IMR-90 (cell line): ENCODE measurements around the gene DLK2. TPM values are rescaled to one million over a fixed set of nuclear protein-coding genes. Genes with fewer than 3 reads are reported as not detected.
A peak's percentile ranks its signal among the peaks of the same experiment; 100 is the strongest.

Source experiments
- ATAC-seq: fragments of 200-7000 bp; cut with Tn5 transposase; 2 replicates; pipeline ENCODE4 v1.9.1; 2020; ENCODE audit warnings: low read depth, mild to moderate bottlenecking, moderate library complexity
- BruUV-seq: library from RNA; stranded (reverse); fragments of 400-500 nt; replicated peaks from 2 replicates; lab custom pipeline; 2021; lab: Mats Ljungman, UMichigan
- CTCF ChIA-PET: fragments of 300-600 bp; formaldehyde crosslinking; extraction: SDS; loops from one replicate; lab custom pipeline; 2021; ENCODE audit warnings: antibody characterized with exemption; lab: Yijun Ruan, JAX
- POLR2A ChIA-PET: fragments of 300-600 bp; sonication (Branson Sonifier 250); formaldehyde crosslinking; loops from one replicate; lab custom pipeline; 2022; ENCODE audit warnings: antibody characterized with exemption; ENCODE audit not compliant: unreplicated experiment; lab: Charles Lee
- DNase-seq: peaks from one replicate; pipeline ENCODE4 v3.0.0; 2013
- H2AFZ ChIP-seq: replicated peaks from 2 replicates; pipeline ENCODE3; 2013; ENCODE audit warnings: low read length, mild to moderate bottlenecking; ENCODE audit not compliant: poor library complexity
- H2AK5ac ChIP-seq: 2 replicates; pipeline ENCODE4 v1.6.1; 2013; ENCODE audit warnings: low read depth, low read length, inconsistent platforms
- H2AK9ac ChIP-seq: replicated peaks from 2 replicates; pipeline ENCODE3; 2013; ENCODE audit warnings: mild to moderate bottlenecking, low read depth, low read length, moderate library complexity; ENCODE audit not compliant: poor library complexity
- H2BK120ac ChIP-seq: 2 replicates; pipeline ENCODE4 v1.6.1; 2013; ENCODE audit warnings: low read depth, low read length, inconsistent platforms
- H2BK15ac ChIP-seq: 3 replicates; pipeline ENCODE4 v1.6.1; 2013; ENCODE audit warnings: low read depth, low read length, inconsistent platforms
- H2BK20ac ChIP-seq: 2 replicates; pipeline ENCODE4 v1.6.1; 2013; ENCODE audit warnings: low read depth, mild to moderate bottlenecking, inconsistent platforms, low read length, moderate library complexity
- H2BK5ac ChIP-seq: 2 replicates; pipeline ENCODE4 v1.6.1; 2013; ENCODE audit warnings: mild to moderate bottlenecking, low read depth, low read length, inconsistent platforms; ENCODE audit not compliant: poor library complexity, severe bottlenecking
- H3K14ac ChIP-seq: replicated peaks from 2 replicates; pipeline ENCODE4 v1.6.1; 2013; ENCODE audit warnings: low read depth, low read length, inconsistent platforms
- H3K18ac ChIP-seq: 2 replicates; pipeline ENCODE4 v1.6.1; 2013; ENCODE audit warnings: low read depth, low read length, control low read depth
- H3K23ac ChIP-seq: 2 replicates; pipeline ENCODE4 v1.6.1; 2013; ENCODE audit warnings: low read depth, low read length, inconsistent platforms
- H3K27ac ChIP-seq: 2 replicates; pipeline ENCODE4 v1.5.1; 2013; ENCODE audit warnings: mild to moderate bottlenecking, control low read depth, low read length; ENCODE audit not compliant: insufficient read depth
- H3K27me3 ChIP-seq: 2 replicates; pipeline ENCODE4 v1.6.1; 2013; ENCODE audit warnings: low read length; ENCODE audit not compliant: control insufficient read depth, insufficient read depth
- H3K36me3 ChIP-seq: 2 replicates; pipeline ENCODE4 v1.6.1; 2013; ENCODE audit warnings: low read length, mixed read lengths; ENCODE audit not compliant: control insufficient read depth, insufficient read depth
- H3K4ac ChIP-seq: 2 replicates; pipeline ENCODE4 v1.6.1; 2013; ENCODE audit warnings: low read depth, low read length, inconsistent platforms
- H3K4me1 ChIP-seq: 2 replicates; pipeline ENCODE4 v1.6.1; 2013; ENCODE audit warnings: low read length, mixed read lengths; ENCODE audit not compliant: control insufficient read depth, insufficient read depth
- H3K4me2 ChIP-seq: 2 replicates; pipeline ENCODE4 v1.6.1; 2013; ENCODE audit warnings: low read depth, mild to moderate bottlenecking, control low read depth, low read length, moderate library complexity
- H3K4me3 ChIP-seq: 2 replicates; pipeline ENCODE4 v1.5.1; 2013; ENCODE audit warnings: low read depth, mild to moderate bottlenecking, control low read depth, low read length, moderate library complexity; ENCODE audit not compliant: insufficient read depth
- H3K56ac ChIP-seq: 2 replicates; pipeline ENCODE4 v1.6.1; 2013; ENCODE audit warnings: low read length, inconsistent platforms; ENCODE audit not compliant: insufficient read depth; ENCODE audit errors: extremely low read depth
- H3K79me1 ChIP-seq, 2 experiments: 2 replicates each; pipeline ENCODE4 v1.6.1; 2013; ENCODE audit warnings: low read length in 2 of 2, inconsistent platforms in 1 of 2, low read depth in 1 of 2
- H3K9ac ChIP-seq: 2 replicates; pipeline ENCODE4 v1.6.1; 2013; ENCODE audit warnings: low read depth, low read length, control low read depth
- H3K9me1 ChIP-seq: 2 replicates; pipeline ENCODE4 v1.6.1; 2013; ENCODE audit warnings: low read length, inconsistent platforms; ENCODE audit not compliant: insufficient read depth
- H3K9me3 ChIP-seq: 2 replicates; pipeline ENCODE4 v1.6.1; 2013; ENCODE audit warnings: low read length; ENCODE audit not compliant: control insufficient read depth, insufficient read depth
- H4K20me1 ChIP-seq: 2 replicates; pipeline ENCODE4 v1.6.1; 2013; ENCODE audit warnings: low read length, inconsistent platforms; ENCODE audit not compliant: insufficient read depth
- H4K5ac ChIP-seq: 2 replicates; pipeline ENCODE4 v1.6.1; 2013; ENCODE audit warnings: mild to moderate bottlenecking, low read depth, low read length, control low read depth
- H4K8ac ChIP-seq, 2 experiments: 2 replicates each; pipeline ENCODE4 v1.6.1; 2013; ENCODE audit warnings: low read depth in 2 of 2, low read length in 2 of 2, control low read depth in 1 of 2, inconsistent platforms in 1 of 2
- H4K91ac ChIP-seq: 2 replicates; pipeline ENCODE4 v1.6.1; 2013; ENCODE audit warnings: low read depth, low read length, inconsistent platforms; ENCODE audit not compliant: insufficient read depth
- BHLHE40 ChIP-seq: fragments of 150-350 bp; IDR thresholded peaks from 2 replicates; pipeline ENCODE4 v1.6.1; 2016; ENCODE audit warnings: mild to moderate bottlenecking, low read depth, low read length
- CHD1 ChIP-seq: IDR thresholded peaks from 2 replicates; pipeline ENCODE4 v1.6.1; 2012; ENCODE audit warnings: low read depth, low read length, improper control_type of control experiment
- ELK1 ChIP-seq: fragments of 150-350 bp; IDR thresholded peaks from 2 replicates; pipeline ENCODE4 v1.6.1; 2016; ENCODE audit warnings: low read depth, mild to moderate bottlenecking, low read length, moderate library complexity, borderline replicate concordance
- FOS ChIP-seq: fragments of 150-350 bp; IDR thresholded peaks from 2 replicates; pipeline ENCODE4 v1.6.1; 2016; ENCODE audit warnings: low read depth, low read length
- MAFK ChIP-seq: IDR thresholded peaks from 2 replicates; pipeline ENCODE4 v1.6.1; 2012; ENCODE audit warnings: low read depth, low read length, improper control_type of control experiment
- MAZ ChIP-seq: IDR thresholded peaks from 2 replicates; pipeline ENCODE4 v1.6.1; 2012; ENCODE audit warnings: low read depth, mild to moderate bottlenecking, low read length, improper control_type of control experiment, moderate library complexity, borderline replicate concordance
- MXI1 ChIP-seq: IDR thresholded peaks from 2 replicates; pipeline ENCODE4 v1.6.1; 2012; ENCODE audit warnings: low read depth, mild to moderate bottlenecking, low read length, moderate library complexity, borderline replicate concordance
- NFE2L2 ChIP-seq: fragments of 150-350 bp; IDR thresholded peaks from 2 replicates; pipeline ENCODE4 v1.6.1; 2016; ENCODE audit warnings: low read depth, mild to moderate bottlenecking, low read length
- POLR2A ChIP-seq: IDR thresholded peaks from 2 replicates; pipeline ENCODE4 v1.6.1; 2012; ENCODE audit warnings: mild to moderate bottlenecking, low read depth, low read length
- RCOR1 ChIP-seq: IDR thresholded peaks from 2 replicates; pipeline ENCODE4 v1.6.1; 2012; ENCODE audit warnings: mild to moderate bottlenecking, low read length, improper control_type of control experiment; ENCODE audit not compliant: insufficient replicate concordance
- RFX5 ChIP-seq: IDR thresholded peaks from 2 replicates; pipeline ENCODE4 v1.8.0; 2012; ENCODE audit warnings: low read depth, mild to moderate bottlenecking, low read length, moderate library complexity
- SMC3 ChIP-seq: fragments of 150-350 bp; IDR thresholded peaks from 2 replicates; pipeline ENCODE4 v1.6.1; 2016; ENCODE audit warnings: low read depth, mild to moderate bottlenecking, antibody characterized with exemption, low read length, moderate library complexity
- USF2 ChIP-seq: fragments of 150-350 bp; IDR thresholded peaks from 2 replicates; pipeline ENCODE4 v1.6.1; 2017; ENCODE audit warnings: mild to moderate bottlenecking, antibody characterized with exemption, low read length, low read depth
- WGBS, 2 experiments: methylation state at CpG; one replicate each; pipeline versions ENCODE4 v1.1.5 to v1.1.7; 2013; ENCODE audit warnings: missing lambda C conversion rate in 2 of 2; ENCODE audit not compliant: insufficient read length in 1 of 2; ENCODE audit errors: extremely low coverage in 2 of 2; 5-methylcytosine and 5-hydroxymethylcytosine counted together
- dilution Hi-C: fragments of 300-500 bp; cut with HindIII; formaldehyde crosslinking; loops from one replicate; pipeline ENCODE4 v1.14.3; 2018; ENCODE audit warnings: low sequenced_read_pairs; ENCODE audit not compliant: unreplicated experiment
- in situ Hi-C: fragments of 300-500 bp; cut with MboI; formaldehyde crosslinking; loops from 3 replicates; pipeline ENCODE4 v1.14.3; 2019; ENCODE audit warnings: low sequenced_read_pairs, inconsistent platforms, mixed read lengths
- intact Hi-C: fragments of 100-400 bp; cut with micrococcal nuclease; formaldehyde crosslinking; loops from 2 replicates; pipeline ENCODE4 v1.10.0; 2022
- polyA plus RNA-seq, 3 experiments: library from polyadenylated mRNA; depleted of rRNA; stranded (reverse); fragments of >200 nt; gene quantifications; 2 replicates each; pipeline ENCODE4 v1.2.3, GENCODE V29; 2012; ENCODE audit warnings: low replicate concordance in 1 of 3
- total RNA-seq: library from RNA; depleted of rRNA; stranded (reverse); fragments of >200 nt; gene quantifications from 2 replicates; pipeline ENCODE4 v1.2.3, GENCODE V29; 2012

DLK2 gene
- total and polyA plus RNA-seq, 2 of the 4 experiments (the other 2 are of a cell fraction): 0.90 to 2.8 TPM

- intact Hi-C loops: loop anchor here (5.0 kb wide), 1 partner anchor 130 kb away; the partner anchor contains the start of gene ZNF318
- ChIA-PET POLR2A (no interaction called here), CTCF (interaction anchor here (0.7 to 3.3 kb wide), 3 partner anchors 10 to 22 kb away, joined by 3 to 17 read pairs (median 4); no protein-coding TSS in a partner anchor)
- no peak overlapping the region for H3K27ac ChIP-seq
- no peak overlapping the region; the same call in 1 of the 2 replicates for H3K9ac ChIP-seq
- no peak overlapping the region; the same call in 1 of the 2 replicates for H3K23ac ChIP-seq
- H4K5ac ChIP-seq: no peak overlapping the region; the same call in 1 of the 2 replicates
- H3K9me3 ChIP-seq: no peaks in the 10 kb centered on the region
- TF ChIP-seq SMC3 (no peak), MXI1 (no peak), RFX5 (no peak), RCOR1 (no peak), MAFK (no peak), BHLHE40 (no peak), MAZ (no peak), ELK1 (no peak), CHD1 (no peak), FOS (no peak), USF2 (no peak), NFE2L2 (no peak), POLR2A (no peak)
- no peak overlapping the region for H4K91ac ChIP-seq
- H3K14ac ChIP-seq: peak overlapping the region; percentile 17; the same call in 1 of the 2 replicates
- H3K36me3 ChIP-seq: peaks cover 30% of the 10 kb centered on the region
- no peak overlapping the region for H3K56ac ChIP-seq
- no peak overlapping the region for H3K4me3 ChIP-seq
- no TSS peak for BruUV-seq
- H2BK15ac ChIP-seq: no peak overlapping the region
- DNase-seq: no peak
- H2AFZ ChIP-seq: no peak overlapping the region
- no peak overlapping the region for H2BK20ac ChIP-seq
- H2AK9ac ChIP-seq: peak overlapping the region; percentile 80
- peak overlapping the region; percentile 19 for H2BK5ac ChIP-seq
- no peak overlapping the region for H3K18ac ChIP-seq
- H3K9me1 ChIP-seq: peaks cover 30% of the 10 kb centered on the region
- peaks cover 22% of the 10 kb centered on the region; the same call in 1 of the 2 replicates for H4K20me1 ChIP-seq
- no peak overlapping the region for H3K4me2 ChIP-seq
- dilution Hi-C loops: no loop called here
- H3K4ac ChIP-seq: peak overlapping the region; percentile 63
- in situ Hi-C loops: loop anchor here (5.0 to 10.0 kb wide), 2 partner anchors 35 to 52 kb away; no protein-coding TSS in a partner anchor
- H2AK5ac ChIP-seq: peak overlapping the region; percentile 76; the same call in 1 of the 2 replicates
- WGBS, 2 experiments: 100% methylated on average over 1 of the region's 6 CpGs; no CpG with 5 or more reads in 1 of the 2 experiments
- no peak for ATAC-seq
- no peaks in the 10 kb centered on the region for H3K27me3 ChIP-seq
- peaks cover 42% of the 10 kb centered on the region for H3K4me1 ChIP-seq
- peaks cover 29 to 55% of the 10 kb centered on the region in 2 experiments for H3K79me1 ChIP-seq
- peak overlapping the region in 1 of 2 experiments; percentile 63; a peak in 1 of 4 replicates for H4K8ac ChIP-seq
- H2BK120ac ChIP-seq: 0 out of 2 replicates have a peak overlapping the region, but pooled peaks have one; percentile 0
These were observed 41.7 kb upstream of the DLK2 start for GRCh38 chr6:43497129-43497396.
